ENCODE data around the gene MBOAT1.
"Not testable (repeated sequence)": the region's sequence is repeated elsewhere in the genome, so short reads cannot be mapped to it uniquely, and the experiment has no call there.

MBOAT1 gene, protein sequence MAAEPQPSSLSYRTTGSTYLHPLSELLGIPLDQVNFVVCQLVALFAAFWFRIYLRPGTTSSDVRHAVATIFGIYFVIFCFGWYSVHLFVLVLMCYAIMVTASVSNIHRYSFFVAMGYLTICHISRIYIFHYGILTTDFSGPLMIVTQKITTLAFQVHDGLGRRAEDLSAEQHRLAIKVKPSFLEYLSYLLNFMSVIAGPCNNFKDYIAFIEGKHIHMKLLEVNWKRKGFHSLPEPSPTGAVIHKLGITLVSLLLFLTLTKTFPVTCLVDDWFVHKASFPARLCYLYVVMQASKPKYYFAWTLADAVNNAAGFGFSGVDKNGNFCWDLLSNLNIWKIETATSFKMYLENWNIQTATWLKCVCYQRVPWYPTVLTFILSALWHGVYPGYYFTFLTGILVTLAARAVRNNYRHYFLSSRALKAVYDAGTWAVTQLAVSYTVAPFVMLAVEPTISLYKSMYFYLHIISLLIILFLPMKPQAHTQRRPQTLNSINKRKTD

GRCh38 chr6:20212392-20213111 lies at the start of gene MBOAT1:
Gene MBOAT1, minus strand, starts transcription at chr6:20212469. Its CDS starts 235 bp downstream, at chr6:20212234.
- peak; percentile 20 to 52 (median 42) for DNase-seq (ENCODE audit: low read depth in 2 of 3, low spot score in 2 of 3)

- no peak for DNase-seq (ENCODE audit: low read depth in 2 of 3, low spot score in 2 of 3)
Measured at GRCh38 chr6:20261685-20262084, 49.4 kb upstream of the MBOAT1 start.

GRCh38 chr6:20260360-20260759 lies 48.1 kb upstream of the MBOAT1 start:
- DNase-seq (ENCODE audit: low read depth in 2 of 3, low spot score in 2 of 3) = no peak

GRCh38 chr6:20259316-20260049 lies 47.2 kb upstream of the MBOAT1 start:
- no peak for DNase-seq (ENCODE audit: low read depth in 2 of 3, low spot score in 2 of 3)

DNA sequence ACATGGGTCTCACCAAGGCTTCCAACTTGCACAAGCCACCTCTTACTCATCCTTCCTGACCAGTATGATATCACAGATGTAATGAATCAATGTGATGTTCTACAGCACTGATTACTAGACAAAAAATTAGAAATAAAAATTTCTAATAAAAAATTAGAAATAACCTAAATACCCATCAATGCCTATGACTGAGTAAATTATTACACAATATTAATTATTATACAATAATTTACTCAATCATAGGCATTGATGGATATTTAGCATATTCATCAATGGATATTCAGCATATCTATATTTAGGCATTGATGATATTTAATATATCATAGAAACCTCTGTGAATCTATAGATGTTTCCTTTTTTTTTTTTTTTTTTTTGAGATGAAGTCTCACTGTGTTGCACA lies 43.2 kb upstream of the MBOAT1 start:
- DNase-seq (ENCODE audit: low read depth in 2 of 3, low spot score in 2 of 3) = no peak

DNA sequence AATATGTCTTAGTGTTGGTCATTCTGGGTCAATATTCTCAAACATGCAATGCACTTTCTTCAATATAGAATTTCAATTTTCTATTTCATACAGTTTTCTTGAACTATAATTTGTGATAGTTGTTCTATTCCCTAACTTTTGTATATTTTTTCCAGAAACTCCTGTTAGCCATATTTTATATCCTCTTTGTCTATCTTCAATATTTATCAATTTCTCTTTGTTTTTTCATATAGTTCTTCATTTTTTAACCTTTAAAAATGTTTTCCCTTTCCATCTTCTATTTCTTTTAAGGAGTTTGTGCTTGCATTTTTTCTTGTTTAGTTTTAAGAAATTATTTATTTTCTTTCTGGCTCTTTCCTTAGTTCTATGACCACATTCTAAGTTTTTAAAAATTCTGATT lies 42.0 kb upstream of the MBOAT1 start:
- DNase-seq (ENCODE audit: low read depth in 2 of 3, low spot score in 2 of 3) = no peak

DNA sequence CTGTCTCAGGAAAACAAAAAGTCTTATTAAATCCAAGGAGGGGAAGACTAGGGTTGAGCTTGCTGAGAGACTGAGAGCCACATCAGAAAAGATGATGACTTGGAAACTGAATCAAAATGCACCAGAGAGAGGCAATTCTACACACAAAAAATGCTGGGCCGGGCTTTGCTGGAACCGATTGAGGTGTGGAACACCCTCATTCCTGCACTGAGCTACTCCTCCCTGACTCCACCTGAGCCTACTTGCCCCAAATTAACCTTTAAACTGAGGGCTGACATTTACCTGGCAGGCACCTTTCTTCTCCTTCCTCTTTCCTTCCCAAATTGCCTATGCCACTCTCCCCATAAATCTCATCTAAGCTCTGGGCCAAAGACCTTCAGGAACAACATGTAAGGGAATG lies 40.8 kb upstream of the MBOAT1 start:
- DNase-seq (ENCODE audit: low read depth in 2 of 3, low spot score in 2 of 3) = no peak

DNA sequence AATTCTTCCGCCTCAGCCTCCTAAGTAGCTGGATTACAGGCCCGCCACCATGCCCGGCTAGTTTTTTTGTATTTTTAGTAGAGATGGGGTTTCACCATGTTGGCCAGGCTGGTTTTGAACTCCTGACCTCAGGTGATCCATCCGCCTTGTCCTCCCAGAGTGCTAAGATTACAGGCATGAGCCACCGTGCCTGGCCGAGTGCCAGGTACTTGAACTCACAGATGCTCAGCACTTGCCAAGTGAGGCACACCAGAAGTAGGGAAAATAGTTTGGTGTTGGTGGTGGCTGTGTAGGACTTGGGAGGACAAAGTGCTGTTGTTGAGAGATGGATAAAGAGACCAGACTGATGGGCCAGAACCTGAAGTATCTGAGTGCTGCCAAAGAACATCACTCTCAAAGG lies 40.0 kb upstream of the MBOAT1 start:
- no peak for DNase-seq (ENCODE audit: low read depth in 2 of 3, low spot score in 2 of 3)

GRCh38 chr6:20251525-20251924 lies 39.3 kb upstream of the MBOAT1 start:
- DNase-seq (ENCODE audit: low read depth in 2 of 3, low spot score in 2 of 3) = no peak

GRCh38 chr6:20246125-20246524 lies 33.9 kb upstream of the MBOAT1 start:
- no peak for DNase-seq (ENCODE audit: low read depth in 2 of 3, low spot score in 2 of 3)

DNA sequence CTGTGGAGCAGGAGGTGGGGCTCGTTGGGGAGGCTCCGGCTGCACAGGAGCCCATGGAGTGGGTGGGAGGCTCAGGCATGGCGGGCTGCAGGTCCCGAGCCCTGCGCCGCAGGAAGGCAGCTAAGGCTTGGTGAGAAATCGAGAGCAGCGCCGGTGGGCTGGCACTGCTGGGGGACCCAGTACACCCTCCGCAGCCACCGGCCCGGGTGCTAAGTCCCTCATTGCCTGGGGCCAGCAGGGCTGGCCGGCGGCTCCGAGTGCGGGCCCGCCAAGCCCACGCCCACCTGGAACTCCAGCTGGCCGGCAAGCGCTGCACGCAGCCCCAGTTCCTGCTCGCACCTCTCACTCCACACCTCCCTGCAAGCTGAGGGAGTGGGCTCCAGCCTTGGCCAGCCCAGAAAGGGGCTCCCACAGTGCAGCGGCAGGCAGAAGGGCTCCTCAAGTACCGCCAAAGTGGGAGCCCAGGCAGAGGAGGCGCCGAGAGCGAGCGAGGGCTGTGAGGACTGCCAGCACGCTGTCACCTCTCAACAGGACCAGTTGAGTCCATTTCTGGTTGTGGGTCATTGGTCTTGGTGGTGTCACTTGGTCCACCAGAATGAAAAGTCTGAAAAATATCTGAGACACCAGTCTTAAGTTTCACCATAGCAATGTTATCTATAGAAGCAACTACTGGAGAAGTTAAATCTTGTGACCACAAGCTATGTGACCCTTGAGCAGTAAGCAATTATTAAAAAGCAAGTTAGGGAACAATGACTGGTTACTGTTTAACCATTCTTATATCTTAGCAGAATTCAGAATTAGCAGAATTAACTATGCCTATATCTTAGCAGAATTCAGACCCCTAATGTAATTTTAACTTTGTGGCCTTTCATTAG lies 32.8 kb upstream of the MBOAT1 start:
- DNase-seq (ENCODE audit: low read depth in 2 of 3, low spot score in 2 of 3) = not testable (repeated sequence)

- no peak for DNase-seq (ENCODE audit: low read depth in 2 of 3, low spot score in 2 of 3)
Measured at GRCh38 chr6:20243288-20243687, 31.0 kb upstream of the MBOAT1 start.

GRCh38 chr6:20242397-20242796 lies 30.1 kb upstream of the MBOAT1 start:
- DNase-seq (ENCODE audit: low read depth in 2 of 3, low spot score in 2 of 3) = no peak

GRCh38 chr6:20241102-20241501 lies 28.8 kb upstream of the MBOAT1 start:
- no peak for DNase-seq (ENCODE audit: low read depth in 2 of 3, low spot score in 2 of 3)

DNA sequence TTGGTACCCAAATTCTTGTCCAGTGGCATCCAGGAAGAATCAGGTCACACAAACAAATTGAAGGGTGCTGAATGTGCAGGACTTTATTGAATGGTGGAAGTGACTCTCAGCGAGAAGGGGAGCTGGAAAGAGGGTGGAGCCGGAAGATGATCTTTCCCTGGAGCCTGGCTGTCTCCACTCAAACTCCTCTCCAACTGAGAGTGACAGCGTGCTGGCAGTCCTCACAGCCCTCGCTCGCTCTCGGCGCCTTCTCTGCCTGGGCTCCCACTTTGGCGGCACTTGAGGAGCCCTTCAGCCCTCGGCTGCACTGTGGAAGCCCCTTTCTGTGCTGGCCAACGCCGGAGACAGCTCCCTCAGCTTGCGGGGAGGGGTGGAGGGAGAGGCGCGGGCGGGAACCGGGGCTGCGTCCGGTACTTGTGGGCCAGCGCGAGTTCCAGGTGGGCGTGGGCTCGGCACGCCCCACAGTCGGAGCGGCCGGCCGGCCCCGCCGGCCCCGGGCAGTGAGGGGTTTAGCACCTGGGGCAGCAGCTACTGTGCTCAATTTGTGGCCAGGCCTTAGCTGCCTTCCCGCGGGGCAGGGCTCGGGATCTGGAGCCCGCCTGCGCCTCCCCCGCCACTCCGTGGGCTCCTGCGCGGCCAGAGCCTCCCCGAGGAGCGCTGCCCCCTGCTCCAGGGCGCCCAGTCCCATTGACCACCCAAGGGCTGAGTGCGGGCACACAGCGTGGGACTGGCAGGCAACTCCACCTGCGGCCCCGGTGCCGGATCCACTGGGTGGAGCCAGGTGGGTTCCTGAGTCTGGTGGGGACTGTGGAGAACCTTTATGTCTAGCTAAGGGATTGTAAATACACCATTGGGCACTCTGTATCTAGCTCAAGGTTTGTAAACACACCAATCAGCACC lies 26.7 kb upstream of the MBOAT1 start:
- no peak for DNase-seq (ENCODE audit: low read depth in 2 of 3, low spot score in 2 of 3)

DNA sequence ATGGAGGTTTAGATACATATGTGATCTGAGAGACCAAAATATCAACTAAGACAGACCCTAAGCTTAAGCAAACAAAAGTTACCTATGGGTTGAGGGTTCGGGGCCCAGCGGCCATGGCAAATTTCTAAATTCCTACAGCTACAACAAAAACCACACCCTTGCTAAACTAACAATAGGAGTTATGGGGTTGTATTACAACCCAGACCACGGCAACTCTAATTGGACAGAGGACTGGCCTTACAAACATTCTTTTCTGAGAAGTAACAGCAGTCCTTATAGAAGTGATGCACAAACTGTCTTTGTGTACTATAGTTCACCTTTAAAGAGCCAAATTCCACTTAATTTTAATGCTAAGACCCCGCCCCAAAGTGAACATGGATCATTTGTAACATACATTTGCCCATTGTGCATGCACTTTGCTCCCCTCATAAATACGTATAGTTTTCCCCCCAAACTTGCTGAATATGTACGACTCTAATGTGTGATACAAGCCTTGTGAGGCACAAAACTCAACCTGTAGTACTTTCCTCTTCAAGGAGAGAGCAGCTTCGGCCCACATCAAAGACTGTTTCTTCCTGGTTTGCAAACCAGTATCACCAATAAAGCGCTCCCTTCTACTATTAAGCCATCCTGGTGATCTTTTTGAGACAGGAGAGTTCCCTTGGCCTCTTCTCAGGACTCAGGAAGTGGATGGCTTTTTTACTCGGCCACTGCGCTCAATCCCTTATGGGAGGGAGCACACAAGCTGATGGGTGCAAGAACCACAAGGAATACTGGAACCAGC lies 25.6 kb upstream of the MBOAT1 start:
- DNase-seq (ENCODE audit: low read depth in 2 of 3, low spot score in 2 of 3) = no peak

DNA sequence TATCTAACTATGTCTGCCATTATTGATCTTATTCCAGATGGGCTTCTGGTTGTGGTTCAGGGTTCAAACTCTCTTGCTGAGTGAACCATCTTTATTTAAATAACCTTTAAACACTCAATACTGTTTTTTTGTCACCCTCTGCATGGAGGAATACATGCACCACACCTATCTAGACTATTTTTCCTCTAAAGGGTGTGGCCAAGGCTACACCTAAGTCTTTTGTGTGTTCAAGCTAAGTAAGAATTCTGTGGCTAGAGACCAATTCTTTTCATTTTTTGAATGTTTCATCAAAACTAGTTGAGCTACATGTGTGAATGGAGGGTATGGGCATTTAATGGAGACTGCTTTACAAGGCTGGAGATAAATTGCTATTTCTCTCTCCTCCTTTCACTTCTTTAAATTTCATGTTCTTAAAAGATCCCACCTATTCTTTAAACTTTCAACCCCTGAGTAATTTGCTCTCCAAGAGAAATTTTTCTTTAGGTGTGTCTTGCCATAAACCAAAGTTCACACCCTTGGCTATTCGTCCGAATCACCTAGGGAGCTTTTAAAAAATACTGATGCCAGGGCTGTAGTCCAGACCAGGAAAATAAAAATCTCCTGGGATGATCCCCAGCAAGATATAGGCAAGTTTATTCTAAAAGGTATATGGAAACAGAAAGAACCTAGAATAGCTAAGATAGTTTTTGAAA lies 24.8 kb upstream of the MBOAT1 start:
- DNase-seq (ENCODE audit: low read depth in 2 of 3, low spot score in 2 of 3) = no peak

DNA sequence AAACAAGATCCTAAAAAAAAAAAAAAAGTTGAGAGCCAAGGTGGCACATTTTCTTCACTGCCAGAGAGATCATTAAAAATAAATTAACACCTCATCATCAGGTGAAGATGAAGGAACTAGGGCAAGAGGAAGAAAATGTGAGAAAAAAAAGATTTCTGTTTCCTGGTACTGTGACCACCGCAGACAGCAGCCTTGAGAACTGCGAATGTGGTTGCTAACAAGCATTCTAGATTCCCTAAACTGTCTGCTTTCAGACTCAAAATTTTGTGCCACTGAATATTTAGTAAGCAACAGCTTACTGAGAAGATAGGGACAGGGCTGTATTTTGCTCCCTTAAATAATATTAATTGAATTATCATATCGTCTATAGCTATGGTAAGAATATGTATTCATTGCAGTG lies 24.1 kb upstream of the MBOAT1 start:
- DNase-seq (ENCODE audit: low read depth in 2 of 3, low spot score in 2 of 3) = no peak
